K562 (cell line): ENCODE measurements around the gene ACBD4. TPM values are rescaled to one million over a fixed set of nuclear protein-coding genes. Genes with fewer than 3 reads are reported as not detected.

ENCODE experiments used
- ARID2 ChIP-seq: fragments of 450-650 bp; IDR thresholded peaks from 2 replicates; pipeline ENCODE4 v1.6.1; 2017; ENCODE audit warnings: antibody characterized with exemption, mild to moderate bottlenecking
- BACH1 ChIP-seq: fragments of 200-800 bp; sonication (Bioruptor generic); IDR thresholded peaks from 2 replicates; pipeline ENCODE4 v1.6.1; 2016; ENCODE audit warnings: missing genetic modification characterization, missing compliant biosample characterization
- CHAMP1 ChIP-seq: fragments of 450-650 bp; IDR thresholded peaks from 2 replicates; pipeline ENCODE4 v1.6.1; 2016; ENCODE audit warnings: mild to moderate bottlenecking
- CREM ChIP-seq: IDR thresholded peaks from 2 replicates; pipeline ENCODE4 v1.6.1; 2014; ENCODE audit warnings: antibody characterized with exemption, low read depth
- GABPB2 ChIP-seq: fragments of 250-450 bp; sonication (Bioruptor Pico); conservative IDR thresholded peaks from 2 replicates; pipeline ENCODE4 v1.5.1; 2021; ENCODE audit warnings: mild to moderate bottlenecking
- NFXL1 ChIP-seq: fragments of 450-650 bp; formaldehyde crosslinking; IDR thresholded peaks from 2 replicates; pipeline ENCODE4 v1.4.0; 2021; ENCODE audit warnings: mild to moderate bottlenecking
- NR2F6 ChIP-seq: fragments of 450-650 bp; formaldehyde crosslinking; IDR thresholded peaks from 2 replicates; pipeline ENCODE4 v1.4.0; 2020; ENCODE audit warnings: mild to moderate bottlenecking
- POLR2A ChIP-seq: fragments of 450-650 bp; conservative IDR thresholded peaks from 2 replicates; pipeline ENCODE4 v1.6.1; 2016
- RBM22 ChIP-seq: fragments of 200-400 bp; formaldehyde crosslinking; IDR thresholded peaks from 2 replicates; pipeline ENCODE4 v1.6.1; 2018; ENCODE audit warnings: low read length, low read depth; ENCODE audit not compliant: poor library complexity, severe bottlenecking
- RCOR1 ChIP-seq, 2 experiments: IDR thresholded peaks; 2 replicates each; pipeline ENCODE4 v1.6.1; 2012; ENCODE audit warnings: low read depth in 2 of 2, low read length in 2 of 2, borderline replicate concordance in 1 of 2, improper control_type of control experiment in 1 of 2
- SMAD3 ChIP-seq: fragments of 450-650 bp; formaldehyde crosslinking; conservative IDR thresholded peaks from 2 replicates; pipeline ENCODE4 v1.4.0; 2020; ENCODE audit warnings: mild to moderate bottlenecking
- SMARCA5 ChIP-seq: fragments of 450-650 bp; IDR thresholded peaks from 2 replicates; pipeline ENCODE4 v1.6.1; 2016
- SMARCE1 ChIP-seq: fragments of 450-650 bp; IDR thresholded peaks from 2 replicates; pipeline ENCODE4 v1.7.1; 2016; ENCODE audit warnings: mild to moderate bottlenecking
- SRSF1 ChIP-seq: fragments of 200-400 bp; formaldehyde crosslinking; IDR thresholded peaks from 2 replicates; pipeline ENCODE4 v1.6.1; 2017; ENCODE audit warnings: mild to moderate bottlenecking, low read depth, low read length, moderate library complexity
- TAF7 ChIP-seq: fragments of 450-650 bp; IDR thresholded peaks from 2 replicates; pipeline ENCODE4 v1.6.1; 2016; ENCODE audit warnings: missing genetic modification characterization, missing compliant biosample characterization
- ZBTB7A ChIP-seq: IDR thresholded peaks from 2 replicates; pipeline ENCODE4 v1.6.1; 2011; ENCODE audit warnings: low read depth, mild to moderate bottlenecking, low read length, moderate library complexity, borderline replicate concordance; ENCODE audit not compliant: control insufficient read depth
- ZFP1 ChIP-seq: fragments of 450-650 bp; formaldehyde crosslinking; IDR thresholded peaks from 2 replicates; pipeline ENCODE4 v1.4.0; 2020; ENCODE audit warnings: mild to moderate bottlenecking, mixed read lengths
- ZNF274 ChIP-seq: IDR thresholded peaks from 2 replicates; pipeline ENCODE4 v1.6.1; 2011; ENCODE audit warnings: low read depth, mild to moderate bottlenecking, low read length, moderate library complexity, borderline replicate concordance
- ZNF395 ChIP-seq: fragments of 200-800 bp; sonication (Bioruptor generic); IDR thresholded peaks from 2 replicates; pipeline ENCODE4 v1.6.1; 2017; ENCODE audit warnings: missing genetic modification characterization, missing compliant biosample characterization
- polyA plus RNA-seq, 8 experiments: library from polyadenylated mRNA; depleted of rRNA in 4 of 8; stranded (reverse) in 5 of 8; unstranded in 3 of 8; fragments of >200 nt; fragmentation: Nextera tagmentation in 2 of 8; fragmentation: Illumina TruSeq in 1 of 8; extraction: Ambion mirVana in 2 of 8; extraction: Trizol in 1 of 8; gene quantifications; 2 replicates each; pipeline versions ENCODE4 v1.2.1 to v1.2.3, GENCODE V29; 2011 to 2014; ENCODE audit warnings: inconsistent platforms in 1 of 8, missing spikeins in 1 of 8
- total RNA-seq, 7 experiments: library from RNA; depleted of rRNA in 6 of 7; stranded (reverse); fragments of >200 nt in 6 of 7; fragmentation: Illumina TruSeq in 2 of 7; extraction: Trizol in 2 of 7; gene quantifications; 2 replicates each; pipeline versions ENCODE4 v1.2.1 to v1.2.3, GENCODE V29; 2011 to 2021; ENCODE audit warnings: low replicate concordance in 1 of 7
- TF ChIP-seq, protein P1 (sequence below): sonication (generic); formaldehyde crosslinking; IDR thresholded peaks from 2 replicates; pipeline ENCODE4 v1.8.0; 2022; ENCODE audit warnings: missing genetic modification reagents, mild to moderate bottlenecking, moderate library complexity, borderline replicate concordance
- TF ChIP-seq, protein P2 (sequence below): sonication (generic); formaldehyde crosslinking; IDR thresholded peaks from 2 replicates; pipeline ENCODE4 v1.8.1; 2022; ENCODE audit warnings: missing genetic modification reagents

Gene ACBD4
- total and polyA plus RNA-seq, 9 of the 15 experiments (the other 6 are each of a cell fraction or from before 2014, with no cell fraction given) = 0.14 to 6.9 (median 4.6) TPM

DNA sequence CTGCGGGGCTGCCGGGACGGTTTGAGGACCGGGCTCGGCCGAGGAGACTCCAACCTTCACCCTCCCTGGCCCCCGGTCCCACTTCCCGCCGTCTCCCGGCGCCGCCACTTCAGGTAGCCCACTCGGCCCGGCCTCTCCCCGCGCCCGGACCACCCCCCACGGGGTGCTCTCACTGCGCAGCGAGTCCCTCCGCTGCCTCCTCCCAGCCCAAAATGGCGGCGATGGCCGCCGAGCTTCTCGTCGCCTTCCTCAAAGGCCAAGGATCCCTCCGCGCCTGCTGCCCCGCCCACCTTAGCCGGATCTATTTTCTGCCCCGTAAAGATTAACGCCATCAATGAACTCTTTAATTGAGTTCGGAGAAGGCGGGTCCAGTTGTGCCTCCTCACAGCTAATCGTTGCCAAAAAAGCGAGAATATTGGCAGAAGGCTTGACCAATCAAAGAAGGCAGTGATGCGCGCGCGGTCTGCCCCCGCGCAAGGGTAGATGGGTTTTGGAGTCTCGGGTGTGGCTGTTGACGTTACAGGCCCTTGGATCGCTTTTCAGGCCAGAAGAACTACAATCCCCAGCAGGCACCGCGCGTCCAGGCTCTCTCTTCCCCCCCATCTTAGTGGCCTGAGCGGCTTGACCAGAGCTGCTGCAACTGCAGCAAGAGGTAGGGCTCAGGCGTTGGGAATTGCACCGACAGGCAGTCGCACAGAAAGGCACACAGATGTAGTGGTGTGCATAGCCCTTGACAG, 26.0 kb downstream of the ACBD4 start, which contains the start of gene HEXIM2 (continued):
- no peak for TF ChIP-seq SMARCA5
- peak; percentile 12; the same call in 1 of the 2 replicates for TF ChIP-seq NR2F6
- no peak; the same call in 1 of the 2 replicates for TF ChIP-seq BACH1 (tag)
- peak; percentile 83 for TF ChIP-seq RBM22
- no peak for TF ChIP-seq GABPB2 (CRISPR knock-in tag)
- no peak for TF ChIP-seq ARID2
- no peak for TF ChIP-seq ZFP1 (CRISPR knock-in tag)
- TF ChIP-seq SMARCE1 = no peak
- peak; percentile 97 for TF ChIP-seq TAF7 (tag)
- no peak for TF ChIP-seq SMAD3 (CRISPR knock-in tag)
- TF ChIP-seq RCOR1 (IDR thresholded peaks at IDR 0.05; ENCODE audit: borderline replicate concordance in 1 of 2, low read depth in 2 of 2, low read length in 2 of 2) = peak in 1 of 2 experiments; percentile 57; a peak in 1 of 4 replicates
- TF ChIP-seq, protein P1, sequence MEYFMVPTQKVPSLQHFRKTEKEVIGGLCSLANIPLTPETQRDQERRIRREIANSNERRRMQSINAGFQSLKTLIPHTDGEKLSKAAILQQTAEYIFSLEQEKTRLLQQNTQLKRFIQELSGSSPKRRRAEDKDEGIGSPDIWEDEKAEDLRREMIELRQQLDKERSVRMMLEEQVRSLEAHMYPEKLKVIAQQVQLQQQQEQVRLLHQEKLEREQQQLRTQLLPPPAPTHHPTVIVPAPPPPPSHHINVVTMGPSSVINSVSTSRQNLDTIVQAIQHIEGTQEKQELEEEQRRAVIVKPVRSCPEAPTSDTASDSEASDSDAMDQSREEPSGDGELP = peak; percentile 72; the same call in 1 of the 2 replicates
- peak; percentile 68; the same call in 1 of the 2 replicates for TF ChIP-seq ZNF395 (CRISPR knock-in tag)
- TF ChIP-seq SRSF1 = peak; percentile 96
- peak; percentile 90 for TF ChIP-seq CREM
- no peak for TF ChIP-seq ZNF274
- TF ChIP-seq ZBTB7A = peak; percentile 63; the same call in 1 of the 2 replicates
- TF ChIP-seq NFXL1 = no peak
- TF ChIP-seq, protein P2, sequence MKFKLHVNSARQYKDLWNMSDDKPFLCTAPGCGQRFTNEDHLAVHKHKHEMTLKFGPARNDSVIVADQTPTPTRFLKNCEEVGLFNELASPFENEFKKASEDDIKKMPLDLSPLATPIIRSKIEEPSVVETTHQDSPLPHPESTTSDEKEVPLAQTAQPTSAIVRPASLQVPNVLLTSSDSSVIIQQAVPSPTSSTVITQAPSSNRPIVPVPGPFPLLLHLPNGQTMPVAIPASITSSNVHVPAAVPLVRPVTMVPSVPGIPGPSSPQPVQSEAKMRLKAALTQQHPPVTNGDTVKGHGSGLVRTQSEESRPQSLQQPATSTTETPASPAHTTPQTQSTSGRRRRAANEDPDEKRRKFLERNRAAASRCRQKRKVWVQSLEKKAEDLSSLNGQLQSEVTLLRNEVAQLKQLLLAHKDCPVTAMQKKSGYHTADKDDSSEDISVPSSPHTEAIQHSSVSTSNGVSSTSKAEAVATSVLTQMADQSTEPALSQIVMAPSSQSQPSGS (CRISPR knock-in tag) = no peak
- peak; percentile 94 for TF ChIP-seq POLR2A
- TF ChIP-seq CHAMP1 = peak; percentile 15; the same call in 1 of the 2 replicates
